HEK293 (cell line): ENCODE data around the gene MLLT3.
A peak's percentile ranks its signal among the peaks of the same experiment; 100 is the strongest.

Source experiments
- KLF7 ChIP-seq: fragments of 450-650 bp; formaldehyde crosslinking; IDR thresholded peaks from 2 replicates; pipeline ENCODE4 v1.5.1; 2016; ENCODE audit warnings: missing biosample characterization, missing genetic modification characterization, borderline replicate concordance
- KLF9 ChIP-seq: fragments of 450-650 bp; formaldehyde crosslinking; IDR thresholded peaks from 2 replicates; pipeline ENCODE4 v1.5.1; 2016; ENCODE audit warnings: missing biosample characterization, missing genetic modification characterization, low read depth
- OVOL3 ChIP-seq: fragments of 450-650 bp; formaldehyde crosslinking; IDR thresholded peaks from 2 replicates; pipeline ENCODE4 v1.5.1; 2016; ENCODE audit warnings: missing biosample characterization, missing genetic modification characterization
- SALL2 ChIP-seq: fragments of 450-650 bp; formaldehyde crosslinking; IDR thresholded peaks from 2 replicates; pipeline ENCODE4 v1.5.0; 2017; ENCODE audit warnings: missing biosample characterization, mild to moderate bottlenecking, missing genetic modification characterization, borderline replicate concordance
- TCF7L2 ChIP-seq: IDR thresholded peaks from 2 replicates; pipeline ENCODE4 v1.6.1; 2011; ENCODE audit warnings: low read depth, mild to moderate bottlenecking, inconsistent platforms, low read length, moderate library complexity, borderline replicate concordance
- YY2 ChIP-seq: fragments of 450-650 bp; formaldehyde crosslinking; IDR thresholded peaks from 2 replicates; pipeline ENCODE4 v1.5.1; 2016; ENCODE audit warnings: missing biosample characterization, missing genetic modification characterization
- ZBTB21 ChIP-seq: fragments of 450-650 bp; formaldehyde crosslinking; IDR thresholded peaks from 2 replicates; pipeline ENCODE4 v1.5.1; 2017; ENCODE audit warnings: missing biosample characterization, missing genetic modification characterization
- ZFHX2 ChIP-seq: fragments of 450-650 bp; formaldehyde crosslinking; conservative IDR thresholded peaks from 2 replicates; pipeline ENCODE4 v1.5.1; 2016; ENCODE audit warnings: missing biosample characterization, missing genetic modification characterization
- ZFP37 ChIP-seq: fragments of 450-650 bp; formaldehyde crosslinking; IDR thresholded peaks from 2 replicates; pipeline ENCODE4 v1.5.1; 2016; ENCODE audit warnings: missing biosample characterization, missing genetic modification characterization
- ZNF174 ChIP-seq: fragments of 450-650 bp; formaldehyde crosslinking; IDR thresholded peaks from 2 replicates; pipeline ENCODE4 v1.5.0; 2017; ENCODE audit warnings: missing biosample characterization, mild to moderate bottlenecking, missing genetic modification characterization
- ZNF175 ChIP-seq: fragments of 450-650 bp; formaldehyde crosslinking; IDR thresholded peaks from 2 replicates; pipeline ENCODE4 v1.5.1; 2016; ENCODE audit warnings: missing biosample characterization, missing genetic modification characterization
- ZNF202 ChIP-seq: fragments of 450-650 bp; formaldehyde crosslinking; IDR thresholded peaks from 2 replicates; pipeline ENCODE4 v1.5.1; 2016; ENCODE audit warnings: missing biosample characterization, missing genetic modification characterization, borderline replicate concordance
- ZNF426 ChIP-seq: fragments of 450-650 bp; formaldehyde crosslinking; IDR thresholded peaks from 2 replicates; pipeline ENCODE4 v1.5.1; 2017; ENCODE audit warnings: missing biosample characterization, missing genetic modification characterization, mild to moderate bottlenecking, inconsistent platforms, moderate library complexity
- ZNF473 ChIP-seq: fragments of 450-650 bp; formaldehyde crosslinking; IDR thresholded peaks from 2 replicates; pipeline ENCODE4 v1.5.1; 2017; ENCODE audit warnings: missing biosample characterization, missing genetic modification characterization
- ZNF514 ChIP-seq: fragments of 450-650 bp; formaldehyde crosslinking; IDR thresholded peaks from 2 replicates; pipeline ENCODE4 v1.5.1; 2016; ENCODE audit warnings: missing biosample characterization, missing genetic modification characterization
- ZNF548 ChIP-seq: fragments of 450-650 bp; formaldehyde crosslinking; IDR thresholded peaks from 2 replicates; pipeline ENCODE4 v1.5.1; 2016; ENCODE audit warnings: missing biosample characterization, missing genetic modification characterization
- ZNF560 ChIP-seq: fragments of 450-650 bp; formaldehyde crosslinking; IDR thresholded peaks from 2 replicates; pipeline ENCODE4 v1.5.1; 2017; ENCODE audit warnings: missing biosample characterization, missing genetic modification characterization, borderline replicate concordance
- ZNF596 ChIP-seq: fragments of 450-650 bp; IDR thresholded peaks from 2 replicates; pipeline ENCODE4 v1.5.0; 2018; ENCODE audit warnings: missing biosample characterization, mild to moderate bottlenecking, missing genetic modification characterization, moderate library complexity
- ZNF600 ChIP-seq: fragments of 450-650 bp; formaldehyde crosslinking; IDR thresholded peaks from 2 replicates; pipeline ENCODE4 v1.5.1; 2016; ENCODE audit warnings: missing biosample characterization, missing genetic modification characterization
- ZNF664 ChIP-seq: fragments of 450-650 bp; formaldehyde crosslinking; IDR thresholded peaks from 2 replicates; pipeline ENCODE4 v1.5.1; 2016; ENCODE audit warnings: missing biosample characterization, missing genetic modification characterization
- ZXDB ChIP-seq: fragments of 450-650 bp; formaldehyde crosslinking; IDR thresholded peaks from 2 replicates; pipeline ENCODE4 v1.5.1; 2016; ENCODE audit warnings: missing biosample characterization, missing genetic modification characterization
- TF ChIP-seq, protein P1 (sequence below): fragments of 450-650 bp; formaldehyde crosslinking; IDR thresholded peaks from 2 replicates; pipeline ENCODE4 v1.5.1; 2017; ENCODE audit warnings: missing biosample characterization, missing genetic modification characterization
- TF ChIP-seq, protein P2 (sequence below): fragments of 450-650 bp; formaldehyde crosslinking; IDR thresholded peaks from 2 replicates; pipeline ENCODE4 v1.5.1; 2016; ENCODE audit warnings: missing biosample characterization, missing genetic modification characterization
- TF ChIP-seq, protein P3 (sequence below): fragments of 450-650 bp; formaldehyde crosslinking; IDR thresholded peaks from 2 replicates; pipeline ENCODE4 v1.5.0; 2017; ENCODE audit warnings: missing biosample characterization, missing genetic modification characterization, borderline replicate concordance
- TF ChIP-seq, protein P4 (sequence below): fragments of 450-650 bp; formaldehyde crosslinking; IDR thresholded peaks from 2 replicates; pipeline ENCODE4 v1.5.1; 2017; ENCODE audit warnings: missing biosample characterization, missing genetic modification characterization
- TF ChIP-seq, protein P5 (sequence below): fragments of 450-650 bp; formaldehyde crosslinking; IDR thresholded peaks from 2 replicates; pipeline ENCODE4 v1.5.1; 2016; ENCODE audit warnings: missing biosample characterization, missing genetic modification characterization
- TF ChIP-seq, protein P6 (sequence below): fragments of 450-650 bp; formaldehyde crosslinking; IDR thresholded peaks from 2 replicates; pipeline ENCODE4 v1.5.1; 2016; ENCODE audit warnings: missing biosample characterization, missing genetic modification characterization
- TF ChIP-seq, protein P7 (sequence below): fragments of 450-650 bp; formaldehyde crosslinking; IDR thresholded peaks from 2 replicates; pipeline ENCODE4 v1.5.1; 2016; ENCODE audit warnings: missing biosample characterization, missing genetic modification characterization

MLLT3 gene

DNA sequence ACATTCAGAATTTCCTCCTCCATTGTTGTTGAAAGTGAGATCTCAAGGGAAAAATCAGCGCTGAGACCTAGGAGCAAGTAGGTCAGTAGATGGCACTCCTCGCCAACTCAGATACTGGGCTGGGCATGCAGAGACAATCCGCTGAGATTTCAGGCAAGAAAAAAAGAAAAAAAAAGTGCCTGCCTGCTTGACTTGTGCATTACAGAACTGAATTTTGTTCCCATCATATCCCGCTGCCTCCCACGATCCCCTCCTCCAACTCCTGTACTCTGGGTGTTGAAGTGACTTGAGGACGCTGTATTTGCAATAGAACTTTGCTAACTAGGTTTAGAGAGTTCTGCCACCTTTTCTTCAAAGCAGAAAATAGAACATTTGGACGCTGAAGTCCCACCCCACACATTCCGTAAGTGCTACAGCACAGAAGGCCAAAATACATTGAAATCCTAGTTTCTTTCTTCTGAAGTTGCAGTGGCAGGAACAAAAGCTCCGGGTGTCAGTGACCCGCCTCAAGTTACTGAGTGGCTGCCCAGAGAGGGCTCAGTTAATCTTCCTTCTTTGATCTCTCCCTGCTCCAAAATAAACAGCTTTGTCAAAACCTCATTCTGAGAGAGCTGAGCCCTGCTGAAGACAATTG, 265.8 kb downstream of the MLLT3 start (continued):
- TF ChIP-seq, protein P1, sequence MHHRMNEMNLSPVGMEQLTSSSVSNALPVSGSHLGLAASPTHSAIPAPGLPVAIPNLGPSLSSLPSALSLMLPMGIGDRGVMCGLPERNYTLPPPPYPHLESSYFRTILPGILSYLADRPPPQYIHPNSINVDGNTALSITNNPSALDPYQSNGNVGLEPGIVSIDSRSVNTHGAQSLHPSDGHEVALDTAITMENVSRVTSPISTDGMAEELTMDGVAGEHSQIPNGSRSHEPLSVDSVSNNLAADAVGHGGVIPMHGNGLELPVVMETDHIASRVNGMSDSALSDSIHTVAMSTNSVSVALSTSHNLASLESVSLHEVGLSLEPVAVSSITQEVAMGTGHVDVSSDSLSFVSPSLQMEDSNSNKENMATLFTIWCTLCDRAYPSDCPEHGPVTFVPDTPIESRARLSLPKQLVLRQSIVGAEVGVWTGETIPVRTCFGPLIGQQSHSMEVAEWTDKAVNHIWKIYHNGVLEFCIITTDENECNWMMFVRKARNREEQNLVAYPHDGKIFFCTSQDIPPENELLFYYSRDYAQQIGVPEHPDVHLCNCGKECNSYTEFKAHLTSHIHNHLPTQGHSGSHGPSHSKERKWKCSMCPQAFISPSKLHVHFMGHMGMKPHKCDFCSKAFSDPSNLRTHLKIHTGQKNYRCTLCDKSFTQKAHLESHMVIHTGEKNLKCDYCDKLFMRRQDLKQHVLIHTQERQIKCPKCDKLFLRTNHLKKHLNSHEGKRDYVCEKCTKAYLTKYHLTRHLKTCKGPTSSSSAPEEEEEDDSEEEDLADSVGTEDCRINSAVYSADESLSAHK (tag by site-specific recombination), result no peak
- no peak for TF ChIP-seq KLF9 (tag by site-specific recombination)
- no peak for TF ChIP-seq SALL2
- TF ChIP-seq YY2 (tag by site-specific recombination), result no peak
- TF ChIP-seq OVOL3 (tag by site-specific recombination), result no peak
- no peak for TF ChIP-seq ZNF596
- TF ChIP-seq ZXDB, result peak; percentile 55; the same call in 1 of the 2 replicates
- TF ChIP-seq, protein P2, sequence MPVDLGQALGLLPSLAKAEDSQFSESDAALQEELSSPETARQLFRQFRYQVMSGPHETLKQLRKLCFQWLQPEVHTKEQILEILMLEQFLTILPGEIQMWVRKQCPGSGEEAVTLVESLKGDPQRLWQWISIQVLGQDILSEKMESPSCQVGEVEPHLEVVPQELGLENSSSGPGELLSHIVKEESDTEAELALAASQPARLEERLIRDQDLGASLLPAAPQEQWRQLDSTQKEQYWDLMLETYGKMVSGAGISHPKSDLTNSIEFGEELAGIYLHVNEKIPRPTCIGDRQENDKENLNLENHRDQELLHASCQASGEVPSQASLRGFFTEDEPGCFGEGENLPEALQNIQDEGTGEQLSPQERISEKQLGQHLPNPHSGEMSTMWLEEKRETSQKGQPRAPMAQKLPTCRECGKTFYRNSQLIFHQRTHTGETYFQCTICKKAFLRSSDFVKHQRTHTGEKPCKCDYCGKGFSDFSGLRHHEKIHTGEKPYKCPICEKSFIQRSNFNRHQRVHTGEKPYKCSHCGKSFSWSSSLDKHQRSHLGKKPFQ (tag by site-specific recombination), result no peak
- TF ChIP-seq ZFHX2 (tag by site-specific recombination), result peak; percentile 50
- TF ChIP-seq, protein P3, sequence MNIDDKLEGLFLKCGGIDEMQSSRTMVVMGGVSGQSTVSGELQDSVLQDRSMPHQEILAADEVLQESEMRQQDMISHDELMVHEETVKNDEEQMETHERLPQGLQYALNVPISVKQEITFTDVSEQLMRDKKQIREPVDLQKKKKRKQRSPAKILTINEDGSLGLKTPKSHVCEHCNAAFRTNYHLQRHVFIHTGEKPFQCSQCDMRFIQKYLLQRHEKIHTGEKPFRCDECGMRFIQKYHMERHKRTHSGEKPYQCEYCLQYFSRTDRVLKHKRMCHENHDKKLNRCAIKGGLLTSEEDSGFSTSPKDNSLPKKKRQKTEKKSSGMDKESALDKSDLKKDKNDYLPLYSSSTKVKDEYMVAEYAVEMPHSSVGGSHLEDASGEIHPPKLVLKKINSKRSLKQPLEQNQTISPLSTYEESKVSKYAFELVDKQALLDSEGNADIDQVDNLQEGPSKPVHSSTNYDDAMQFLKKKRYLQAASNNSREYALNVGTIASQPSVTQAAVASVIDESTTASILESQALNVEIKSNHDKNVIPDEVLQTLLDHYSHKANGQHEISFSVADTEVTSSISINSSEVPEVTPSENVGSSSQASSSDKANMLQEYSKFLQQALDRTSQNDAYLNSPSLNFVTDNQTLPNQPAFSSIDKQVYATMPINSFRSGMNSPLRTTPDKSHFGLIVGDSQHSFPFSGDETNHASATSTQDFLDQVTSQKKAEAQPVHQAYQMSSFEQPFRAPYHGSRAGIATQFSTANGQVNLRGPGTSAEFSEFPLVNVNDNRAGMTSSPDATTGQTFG (tag by site-specific recombination), result no peak
- TF ChIP-seq ZBTB21, result no peak
- no peak for TF ChIP-seq ZNF426
- no peak for TF ChIP-seq ZNF174 (tag by site-specific recombination)
- TF ChIP-seq, protein P4, sequence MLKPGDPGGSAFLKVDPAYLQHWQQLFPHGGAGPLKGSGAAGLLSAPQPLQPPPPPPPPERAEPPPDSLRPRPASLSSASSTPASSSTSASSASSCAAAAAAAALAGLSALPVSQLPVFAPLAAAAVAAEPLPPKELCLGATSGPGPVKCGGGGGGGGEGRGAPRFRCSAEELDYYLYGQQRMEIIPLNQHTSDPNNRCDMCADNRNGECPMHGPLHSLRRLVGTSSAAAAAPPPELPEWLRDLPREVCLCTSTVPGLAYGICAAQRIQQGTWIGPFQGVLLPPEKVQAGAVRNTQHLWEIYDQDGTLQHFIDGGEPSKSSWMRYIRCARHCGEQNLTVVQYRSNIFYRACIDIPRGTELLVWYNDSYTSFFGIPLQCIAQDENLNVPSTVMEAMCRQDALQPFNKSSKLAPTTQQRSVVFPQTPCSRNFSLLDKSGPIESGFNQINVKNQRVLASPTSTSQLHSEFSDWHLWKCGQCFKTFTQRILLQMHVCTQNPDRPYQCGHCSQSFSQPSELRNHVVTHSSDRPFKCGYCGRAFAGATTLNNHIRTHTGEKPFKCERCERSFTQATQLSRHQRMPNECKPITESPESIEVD (tag by site-specific recombination), result peak; percentile 71
- TF ChIP-seq, protein P5, sequence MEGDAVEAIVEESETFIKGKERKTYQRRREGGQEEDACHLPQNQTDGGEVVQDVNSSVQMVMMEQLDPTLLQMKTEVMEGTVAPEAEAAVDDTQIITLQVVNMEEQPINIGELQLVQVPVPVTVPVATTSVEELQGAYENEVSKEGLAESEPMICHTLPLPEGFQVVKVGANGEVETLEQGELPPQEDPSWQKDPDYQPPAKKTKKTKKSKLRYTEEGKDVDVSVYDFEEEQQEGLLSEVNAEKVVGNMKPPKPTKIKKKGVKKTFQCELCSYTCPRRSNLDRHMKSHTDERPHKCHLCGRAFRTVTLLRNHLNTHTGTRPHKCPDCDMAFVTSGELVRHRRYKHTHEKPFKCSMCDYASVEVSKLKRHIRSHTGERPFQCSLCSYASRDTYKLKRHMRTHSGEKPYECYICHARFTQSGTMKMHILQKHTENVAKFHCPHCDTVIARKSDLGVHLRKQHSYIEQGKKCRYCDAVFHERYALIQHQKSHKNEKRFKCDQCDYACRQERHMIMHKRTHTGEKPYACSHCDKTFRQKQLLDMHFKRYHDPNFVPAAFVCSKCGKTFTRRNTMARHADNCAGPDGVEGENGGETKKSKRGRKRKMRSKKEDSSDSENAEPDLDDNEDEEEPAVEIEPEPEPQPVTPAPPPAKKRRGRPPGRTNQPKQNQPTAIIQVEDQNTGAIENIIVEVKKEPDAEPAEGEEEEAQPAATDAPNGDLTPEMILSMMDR, result peak; percentile 84
- TF ChIP-seq TCF7L2, result peak; percentile 98
- no peak for TF ChIP-seq ZNF664 (tag by site-specific recombination)
- no peak for TF ChIP-seq ZNF202 (tag by site-specific recombination)
- no peak for TF ChIP-seq ZNF473
- no peak for TF ChIP-seq ZNF548 (tag by site-specific recombination)
- TF ChIP-seq ZNF175 (tag by site-specific recombination), result no peak
- no peak for TF ChIP-seq ZFP37
- no peak for TF ChIP-seq KLF7 (tag by site-specific recombination)
- TF ChIP-seq ZNF600 (tag by site-specific recombination), result peak; percentile 59; the same call in 1 of the 2 replicates
- no peak for TF ChIP-seq ZNF514 (tag by site-specific recombination)
- TF ChIP-seq, protein P6, sequence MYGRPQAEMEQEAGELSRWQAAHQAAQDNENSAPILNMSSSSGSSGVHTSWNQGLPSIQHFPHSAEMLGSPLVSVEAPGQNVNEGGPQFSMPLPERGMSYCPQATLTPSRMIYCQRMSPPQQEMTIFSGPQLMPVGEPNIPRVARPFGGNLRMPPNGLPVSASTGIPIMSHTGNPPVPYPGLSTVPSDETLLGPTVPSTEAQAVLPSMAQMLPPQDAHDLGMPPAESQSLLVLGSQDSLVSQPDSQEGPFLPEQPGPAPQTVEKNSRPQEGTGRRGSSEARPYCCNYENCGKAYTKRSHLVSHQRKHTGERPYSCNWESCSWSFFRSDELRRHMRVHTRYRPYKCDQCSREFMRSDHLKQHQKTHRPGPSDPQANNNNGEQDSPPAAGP (tag by site-specific recombination), result no peak
- no peak for TF ChIP-seq ZNF560 (tag by site-specific recombination)
- TF ChIP-seq, protein P7, sequence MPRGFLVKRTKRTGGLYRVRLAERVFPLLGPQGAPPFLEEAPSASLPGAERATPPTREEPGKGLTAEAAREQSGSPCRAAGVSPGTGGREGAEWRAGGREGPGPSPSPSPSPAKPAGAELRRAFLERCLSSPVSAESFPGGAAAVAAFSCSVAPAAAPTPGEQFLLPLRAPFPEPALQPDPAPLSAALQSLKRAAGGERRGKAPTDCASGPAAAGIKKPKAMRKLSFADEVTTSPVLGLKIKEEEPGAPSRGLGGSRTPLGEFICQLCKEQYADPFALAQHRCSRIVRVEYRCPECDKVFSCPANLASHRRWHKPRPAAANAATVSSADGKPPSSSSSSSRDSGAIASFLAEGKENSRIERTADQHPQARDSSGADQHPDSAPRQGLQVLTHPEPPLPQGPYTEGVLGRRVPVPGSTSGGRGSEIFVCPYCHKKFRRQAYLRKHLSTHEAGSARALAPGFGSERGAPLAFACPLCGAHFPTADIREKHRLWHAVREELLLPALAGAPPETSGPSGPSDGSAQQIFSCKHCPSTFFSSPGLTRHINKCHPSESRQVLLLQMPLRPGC (tag by site-specific recombination), result no peak
